Activated T-cell treated with anti-CD3 and anti-CD28 coated beads for 48 hours (primary cell): ENCODE results near the gene GATD1.

Source experiments
- DNase-seq: peaks from one replicate; pipeline ENCODE4 v3.0.0-alpha.2; 2020; ENCODE audit warnings: low read depth

Gene GATD1

DNA sequence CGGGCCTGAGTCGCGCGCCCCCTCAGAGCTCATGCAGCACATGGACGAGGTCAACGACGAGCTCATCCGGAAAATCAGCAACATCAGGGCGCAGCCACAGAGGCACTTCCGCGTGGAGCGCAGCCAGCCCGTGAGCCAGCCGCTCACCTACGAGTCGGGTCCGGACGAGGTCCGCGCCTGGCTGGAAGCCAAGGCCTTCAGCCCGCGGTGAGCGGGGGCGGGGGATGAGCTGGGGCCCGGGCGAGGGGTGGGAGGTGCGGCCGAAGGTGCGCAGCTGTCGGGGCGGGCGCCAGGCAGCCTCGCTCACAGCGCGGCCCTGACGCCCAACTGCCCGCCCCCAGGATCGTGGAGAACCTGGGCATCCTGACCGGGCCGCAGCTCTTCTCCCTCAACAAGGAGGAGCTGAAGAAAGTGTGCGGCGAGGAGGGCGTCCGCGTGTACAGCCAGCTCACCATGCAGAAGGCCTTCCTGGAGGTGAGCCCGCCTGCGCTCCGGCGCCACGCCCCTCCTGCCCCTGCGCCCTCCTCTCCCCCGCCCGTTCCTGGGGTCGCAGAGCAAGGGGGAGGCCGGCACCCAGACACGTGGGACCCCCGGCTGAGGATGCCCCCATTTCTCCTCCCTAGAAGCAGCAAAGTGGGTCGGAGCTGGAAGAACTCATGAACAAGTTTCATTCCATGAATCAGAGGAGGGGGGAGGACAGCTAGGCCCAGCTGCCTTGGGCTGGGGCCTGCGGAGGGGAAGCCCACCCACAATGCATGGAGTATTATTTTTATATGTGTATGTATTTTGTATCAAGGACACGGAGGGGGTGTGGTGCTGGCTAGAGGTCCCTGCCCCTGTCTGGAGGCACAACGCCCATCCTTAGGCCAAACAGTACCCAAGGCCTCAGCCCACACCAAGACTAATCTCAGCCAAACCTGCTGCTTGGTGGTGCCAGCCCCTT is 50.7 kb downstream of the GATD1 start:
- DNase-seq: peak; percentile 38

DNA sequence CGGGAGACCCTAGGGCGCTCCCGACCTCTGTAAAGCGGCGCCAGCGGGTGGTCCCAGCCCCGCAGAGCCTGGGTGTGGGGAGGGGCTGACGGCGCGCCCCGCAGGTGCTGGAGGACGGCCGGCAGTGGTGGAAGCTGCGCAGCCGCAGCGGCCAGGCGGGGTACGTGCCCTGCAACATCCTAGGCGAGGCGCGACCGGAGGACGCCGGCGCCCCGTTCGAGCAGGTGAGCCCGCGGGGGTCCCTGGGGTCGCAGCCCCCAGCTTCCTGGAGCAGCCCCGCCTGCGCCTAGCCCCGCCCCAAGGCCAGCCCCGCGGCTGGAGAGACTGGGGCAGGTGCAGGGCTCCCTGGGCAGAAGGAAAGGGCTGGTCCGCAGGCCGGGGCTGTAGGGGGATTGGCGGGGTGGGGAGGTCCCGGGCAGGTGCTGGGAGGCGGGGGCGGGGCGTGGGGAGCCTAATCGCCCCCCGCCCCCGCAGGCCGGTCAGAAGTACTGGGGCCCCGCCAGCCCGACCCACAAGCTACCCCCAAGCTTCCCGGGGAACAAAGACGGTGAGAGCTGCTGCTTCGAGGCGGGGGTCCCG is 51.6 kb downstream of the GATD1 start:
- no peak for DNase-seq

DNA sequence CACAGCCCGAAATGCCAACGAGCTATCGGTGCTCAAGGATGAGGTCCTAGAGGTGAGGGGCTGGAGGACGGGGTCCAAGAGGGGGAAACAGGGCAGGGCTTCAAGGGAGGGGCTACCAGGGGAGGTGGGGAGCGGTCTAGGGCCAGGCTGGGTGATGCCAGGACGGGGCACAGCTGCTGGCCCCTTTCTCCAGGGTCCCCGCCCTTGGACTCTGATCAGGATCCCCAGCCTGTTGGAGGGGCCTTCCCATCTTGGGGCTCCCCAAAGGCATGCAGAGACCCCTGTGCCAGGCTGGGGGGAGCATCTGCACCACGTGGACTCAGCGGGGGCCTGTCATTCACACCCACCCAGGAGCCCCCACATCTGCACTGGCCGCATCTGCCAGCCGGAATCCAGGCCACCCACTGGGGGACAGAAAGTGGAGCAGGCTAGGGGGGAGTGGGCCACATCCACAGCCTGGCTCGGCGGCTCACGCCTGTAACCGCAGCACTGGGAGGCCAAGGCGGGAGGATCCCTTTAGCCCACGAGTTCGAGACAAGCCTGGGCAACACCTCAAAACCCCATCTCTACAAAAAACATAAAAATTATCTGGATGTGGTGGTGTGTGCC is 52.4 kb downstream of the GATD1 start:
- DNase-seq: no peak

DNA sequence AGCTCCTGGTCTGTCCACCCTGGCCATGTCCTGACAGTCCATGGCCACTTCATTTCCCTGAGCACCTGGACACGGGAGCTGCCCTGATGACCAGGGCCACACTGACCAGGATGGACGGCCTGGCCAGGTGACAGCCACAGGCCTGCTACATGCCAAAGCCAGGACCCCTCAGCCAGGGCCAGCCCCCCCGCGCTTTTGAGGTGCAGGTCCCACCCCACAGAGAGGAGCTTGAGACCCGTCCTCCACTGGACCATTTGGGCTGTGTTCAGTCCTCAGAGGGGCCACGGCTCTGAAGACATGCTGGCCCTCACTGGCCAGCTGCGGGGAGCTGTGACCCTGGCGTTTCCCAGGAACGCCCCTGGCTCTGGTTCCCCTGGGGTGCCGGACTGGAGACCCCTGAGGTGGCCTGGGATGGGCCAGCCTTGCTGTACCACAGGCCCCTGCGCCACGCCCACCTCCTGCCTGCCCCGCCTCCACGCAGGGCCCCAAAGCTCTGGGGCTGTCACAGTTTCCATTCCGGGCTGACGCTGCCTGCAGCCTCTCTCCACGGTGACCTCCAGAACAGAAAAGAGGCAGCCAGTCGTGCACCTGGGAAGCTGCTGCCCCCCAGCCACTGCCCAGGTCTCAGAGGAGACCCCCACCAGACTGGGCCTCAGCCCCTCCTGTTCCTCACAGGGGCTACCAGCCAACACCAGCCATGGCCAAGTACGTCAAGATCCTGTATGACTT is 53.1 kb downstream of the GATD1 start:
- DNase-seq: no peak

DNA sequence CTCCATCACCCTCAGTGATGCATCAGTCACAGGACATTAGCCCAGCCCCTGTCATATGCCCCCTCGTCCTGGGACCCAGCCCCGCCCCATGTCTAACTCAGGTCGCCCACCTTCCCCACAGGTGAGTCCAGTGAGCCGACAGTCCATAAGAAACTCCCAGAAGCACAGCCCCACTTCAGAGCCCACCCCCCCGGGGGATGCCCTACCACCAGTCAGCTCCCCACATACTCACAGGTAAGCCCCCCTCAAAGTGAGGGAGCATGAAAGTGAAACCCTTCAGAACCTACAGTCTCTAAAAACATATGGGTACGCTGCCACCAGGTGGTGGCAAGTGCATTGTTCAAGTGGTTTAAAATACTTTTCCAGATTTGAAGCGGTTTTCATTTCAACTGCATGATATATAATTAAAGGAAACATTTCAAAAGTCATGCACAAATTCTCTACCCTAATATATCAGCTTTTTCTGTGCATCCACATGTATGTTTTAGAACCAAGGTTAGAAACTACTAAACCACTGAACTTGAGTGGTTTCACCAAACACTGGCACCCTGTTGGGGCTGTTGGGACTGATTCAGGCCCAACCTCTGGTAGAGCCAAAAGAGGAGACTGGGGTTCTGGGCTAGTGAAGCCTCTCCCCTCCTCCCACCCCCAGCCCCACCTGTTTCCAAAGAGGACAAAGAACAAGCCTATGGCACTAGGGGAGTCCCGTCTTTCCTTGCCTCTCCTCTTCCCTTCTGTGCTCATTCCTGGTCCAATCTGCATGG is 54.0 kb downstream of the GATD1 start:
- DNase-seq: no peak

DNA sequence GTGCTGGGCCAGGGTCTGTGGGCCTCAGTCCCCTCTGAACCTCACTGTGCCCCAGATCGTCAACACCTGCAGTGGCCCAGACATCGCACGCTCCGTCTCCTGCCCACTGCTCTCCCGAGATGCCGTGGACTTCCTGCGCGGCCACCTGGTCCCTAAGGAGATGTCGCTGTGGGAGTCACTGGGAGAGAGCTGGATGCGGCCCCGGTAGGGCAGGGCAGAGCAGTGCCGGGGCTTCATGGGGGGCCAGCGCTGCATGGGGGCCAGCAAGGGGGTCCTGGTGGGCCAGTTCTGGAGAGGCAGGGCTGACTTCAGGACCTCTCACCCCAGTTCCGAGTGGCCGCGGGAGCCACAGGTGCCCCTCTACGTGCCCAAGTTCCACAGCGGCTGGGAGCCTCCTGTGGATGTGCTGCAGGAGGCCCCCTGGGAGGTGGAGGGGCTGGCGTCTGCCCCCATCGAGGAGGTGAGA is 54.9 kb downstream of the GATD1 start:
- DNase-seq: no peak

DNA sequence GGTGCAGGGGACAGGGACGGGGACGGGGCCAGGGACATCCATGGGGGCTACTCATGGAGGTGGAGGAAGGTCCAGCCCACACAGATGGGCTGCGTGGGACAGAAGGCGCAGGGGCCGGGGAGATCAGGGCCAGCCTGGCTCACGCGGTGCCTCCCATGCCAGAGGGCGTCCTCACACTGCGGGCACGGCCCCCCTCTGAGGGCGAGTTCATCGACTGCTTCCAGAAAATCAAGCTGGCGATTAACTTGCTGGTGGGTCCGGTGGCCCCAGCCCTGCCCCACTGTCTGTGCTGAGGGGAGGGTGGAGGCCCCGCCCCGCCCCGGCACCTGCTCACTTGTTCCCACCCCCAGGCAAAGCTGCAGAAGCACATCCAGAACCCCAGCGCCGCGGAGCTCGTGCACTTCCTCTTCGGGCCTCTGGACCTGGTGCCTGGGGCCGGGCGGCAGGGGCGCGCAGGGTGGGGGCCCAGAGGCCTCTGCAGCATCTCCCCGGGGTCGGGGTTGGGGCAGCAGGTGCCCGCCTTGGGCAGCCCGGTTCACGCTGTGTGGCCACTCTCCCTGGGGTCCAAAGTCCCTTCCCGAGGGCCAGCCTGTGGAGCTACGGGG is 55.4 kb downstream of the GATD1 start:
- peak; percentile 37 for DNase-seq

DNA sequence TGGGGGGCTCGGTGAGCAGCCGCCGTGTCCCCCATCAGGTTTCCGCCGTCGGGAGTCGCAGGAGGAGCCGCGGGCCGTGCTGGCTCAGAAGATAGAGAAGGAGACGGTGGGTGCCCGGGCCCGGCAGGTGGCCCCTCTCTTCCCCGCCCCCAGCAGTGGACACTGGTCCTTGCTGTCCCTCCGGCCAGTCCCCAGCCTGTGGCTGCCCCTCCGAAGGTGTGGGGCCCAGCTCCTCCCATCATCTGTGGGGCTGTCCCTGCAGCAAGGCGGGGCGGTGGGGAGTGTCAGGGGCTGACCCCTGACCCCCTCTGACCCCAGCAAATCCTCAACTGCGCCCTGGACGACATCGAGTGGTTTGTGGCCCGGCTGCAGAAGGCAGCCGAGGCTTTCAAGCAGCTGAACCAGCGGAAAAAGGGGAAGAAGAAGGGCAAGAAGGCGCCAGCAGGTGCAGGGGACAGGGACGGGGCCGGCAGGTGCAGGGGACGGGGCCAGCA is 56.0 kb downstream of the GATD1 start:
- DNase-seq: no peak

DNA sequence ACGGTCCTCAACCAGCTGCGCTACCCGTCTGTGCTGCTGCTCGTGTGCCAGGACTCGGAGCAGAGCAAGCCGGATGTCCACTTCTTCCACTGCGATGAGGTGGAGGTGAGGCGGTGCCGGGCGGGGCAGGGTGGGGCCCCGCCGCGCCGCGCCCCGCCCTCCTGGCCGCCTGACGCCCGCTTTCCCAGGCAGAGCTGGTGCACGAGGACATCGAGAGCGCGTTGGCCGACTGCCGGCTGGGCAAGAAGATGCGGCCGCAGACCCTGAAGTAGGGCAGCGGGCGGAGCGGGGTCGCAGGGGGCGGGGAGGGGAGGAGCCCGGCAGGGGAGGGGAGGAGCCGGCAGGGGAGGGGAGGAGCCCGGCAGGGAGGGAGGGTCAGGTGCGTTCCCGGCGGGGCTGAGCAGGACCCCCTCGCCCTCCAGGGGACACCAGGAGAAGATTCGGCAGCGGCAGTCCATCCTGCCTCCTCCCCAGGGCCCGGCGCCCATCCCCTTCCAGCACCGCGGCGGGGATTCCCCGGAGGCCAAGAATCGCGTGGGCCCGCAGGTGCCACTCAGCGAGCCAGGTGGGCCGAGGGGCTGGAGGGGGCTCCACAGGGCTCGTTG is 56.5 kb downstream of the GATD1 start:
- DNase-seq: no peak

DNA sequence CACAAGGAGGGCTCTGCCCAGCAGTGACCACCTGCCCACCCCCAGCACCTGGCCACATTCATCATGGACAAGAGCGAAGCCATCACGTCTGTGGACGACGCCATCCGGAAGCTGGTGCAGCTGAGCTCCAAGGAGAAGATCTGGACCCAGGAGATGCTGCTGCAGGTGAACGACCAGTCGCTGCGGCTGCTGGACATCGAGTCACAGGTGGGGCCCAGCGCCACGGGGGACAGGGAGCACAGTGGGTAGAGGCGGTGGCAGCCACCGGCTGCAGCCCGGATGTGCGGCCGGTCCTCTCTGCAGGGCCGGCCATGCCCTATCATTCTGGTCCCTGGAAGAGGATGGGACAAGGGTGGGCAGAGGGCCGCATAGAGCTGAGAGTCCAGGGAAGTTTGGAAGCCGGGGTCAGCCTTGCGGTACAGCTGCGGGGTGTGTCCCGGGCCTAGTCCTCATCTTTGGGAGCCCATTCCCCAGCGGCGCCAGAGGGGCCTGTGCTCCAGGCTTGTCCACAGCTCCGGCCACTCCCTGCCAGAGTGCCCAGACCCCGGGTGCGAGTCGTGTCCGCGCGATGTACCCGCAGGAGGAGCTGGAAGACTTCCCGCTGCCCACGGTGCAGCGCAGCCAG is 57.2 kb downstream of the GATD1 start:
- DNase-seq: no peak

DNA sequence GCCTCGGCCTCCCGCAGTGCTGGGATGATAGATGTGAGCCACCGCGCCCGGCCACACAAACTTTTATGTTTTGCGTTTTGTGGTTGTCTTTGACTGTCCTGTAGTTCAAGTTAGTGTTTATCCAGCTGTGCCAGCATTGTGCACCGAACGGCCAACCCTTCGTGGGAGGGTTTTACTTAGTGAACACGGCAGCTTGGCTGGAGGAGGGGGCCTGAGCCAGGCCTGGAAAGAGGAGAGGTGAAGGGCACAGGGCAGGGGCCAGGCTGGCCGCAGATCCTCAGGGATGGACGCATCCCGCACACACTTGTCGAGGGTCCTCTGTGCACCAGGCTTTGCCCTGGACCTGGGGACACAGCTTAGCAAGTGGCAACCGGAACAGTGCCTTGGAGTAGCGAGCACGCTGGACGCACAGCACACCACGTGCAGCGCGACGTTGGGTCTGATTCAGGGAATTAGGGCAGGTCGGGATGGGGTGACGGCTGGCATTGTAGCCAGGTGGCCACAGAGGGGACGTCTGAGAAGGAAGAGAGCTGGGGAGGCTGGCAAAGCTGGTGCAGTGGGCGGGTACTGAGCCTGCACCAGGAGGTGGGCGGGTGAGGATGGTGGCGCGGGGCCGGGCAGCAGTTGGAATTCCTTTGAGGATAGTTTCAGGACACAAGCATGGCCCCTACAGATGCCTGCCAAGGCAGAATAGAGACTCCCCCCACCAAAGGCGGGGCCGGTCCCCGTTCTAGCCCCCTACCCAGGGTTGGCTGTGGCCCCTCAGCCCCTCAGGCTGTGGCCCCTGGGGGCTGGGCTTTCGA is 57.9 kb downstream of the GATD1 start:
- no peak for DNase-seq
